HT1080 (cell line): ENCODE results near the gene SMAD2. TPM values are rescaled to one million over a fixed set of nuclear protein-coding genes. Genes with fewer than 3 reads are reported as not detected.

Source experiments
- DNase-seq: peaks from one replicate; pipeline ENCODE4 v3.0.0-alpha.2; 2015; ENCODE audit warnings: low read depth
- total RNA-seq: library from RNA; depleted of rRNA; stranded (reverse); fragments of >200 nt; shearing (Covaris generic); gene quantifications from 2 replicates; pipeline ENCODE4 v1.2.3, GENCODE V29; 2014

The SMAD2 gene
- total RNA-seq, 1 experiment from 2014 or later, result 72.7 TPM

GRCh38 chr18:47898055-47898454 lies 32.4 kb downstream of the SMAD2 start:
- DNase-seq, result no peak

GRCh38 chr18:47895565-47896250 lies 34.8 kb downstream of the SMAD2 start:
- DNase-seq, result no peak

GRCh38 chr18:47893939-47894699 lies 36.3 kb downstream of the SMAD2 start:
- no peak for DNase-seq

GRCh38 chr18:47893047-47893446 lies 37.4 kb downstream of the SMAD2 start:
- DNase-seq, result no peak

- DNase-seq, result no peak
These were observed 42.3 kb downstream of the SMAD2 start for GRCh38 chr18:47888156-47888555.

- no peak for DNase-seq
These were observed 43.2 kb downstream of the SMAD2 start for GRCh38 chr18:47887227-47887626.

GRCh38 chr18:47883771-47884413 lies 46.6 kb downstream of the SMAD2 start:
- DNase-seq, result peak; percentile 44

- no peak for DNase-seq
These were observed 47.8 kb downstream of the SMAD2 start for GRCh38 chr18:47882641-47883040.

GRCh38 chr18:47881752-47882455 lies 48.6 kb downstream of the SMAD2 start:
- peak; percentile 61 for DNase-seq

GRCh38 chr18:47881042-47881441 lies 49.4 kb downstream of the SMAD2 start:
- no peak for DNase-seq

- no peak for DNase-seq
These were observed 52.6 kb downstream of the SMAD2 start for GRCh38 chr18:47877892-47878291.

GRCh38 chr18:47876813-47877212 lies 53.6 kb downstream of the SMAD2 start:
- DNase-seq, result no peak

GRCh38 chr18:47873625-47874024 lies 56.8 kb downstream of the SMAD2 start:
- no peak for DNase-seq

- no peak for DNase-seq
These were observed 58.0 kb downstream of the SMAD2 start for GRCh38 chr18:47872426-47872825.

- no peak for DNase-seq
These were observed 59.2 kb downstream of the SMAD2 start for GRCh38 chr18:47871288-47871687.

- peak; percentile 34 for DNase-seq
These were observed 59.9 kb downstream of the SMAD2 start for GRCh38 chr18:47870605-47871004.

- DNase-seq, result no peak
These were observed 61.7 kb downstream of the SMAD2 start for GRCh38 chr18:47868744-47869143.

- DNase-seq, result no peak
These were observed 65.3 kb downstream of the SMAD2 start for GRCh38 chr18:47865183-47865582.

GRCh38 chr18:47863041-47863440 lies 67.4 kb downstream of the SMAD2 start:
- no peak for DNase-seq

GRCh38 chr18:47858607-47859006 lies 71.9 kb downstream of the SMAD2 start:
- no peak for DNase-seq

GRCh38 chr18:47847635-47848034 lies 82.8 kb downstream of the SMAD2 start:
- DNase-seq, result no peak

GRCh38 chr18:47846431-47846830 lies 84.0 kb downstream of the SMAD2 start:
- DNase-seq, result no peak
